GM23338 (cell line): Measurements from ENCODE around the gene SETBP1. TPM values are rescaled to one million over a fixed set of nuclear protein-coding genes. Genes with fewer than 3 reads are reported as not detected.

Experiments
- ATAC-seq: fragments of 200-7000 bp; cut with Tn5 transposase; 3 replicates; pipeline ENCODE4 v1.9.1; 2020
- DNase-seq: peaks from one replicate; pipeline ENCODE4 v3.0.0-alpha.2; 2015; ENCODE audit warnings: low spot score
- H2AFZ ChIP-seq: fragments of 200-600 bp; sonication (generic); 2 replicates; pipeline ENCODE4 v1.8.0; 2016; ENCODE audit warnings: antibody characterized with exemption, mild to moderate bottlenecking, moderate library complexity
- H3F3A ChIP-seq: fragments of 200-600 bp; sonication (generic); replicated peaks from 2 replicates; pipeline ENCODE4 v1.8.0; 2017; ENCODE audit warnings: antibody characterized with exemption, mixed run types, low read depth
- H3K27ac ChIP-seq: fragments of 200-600 bp; sonication (generic); 2 replicates; pipeline ENCODE4 v1.6.1; 2016; ENCODE audit warnings: low read depth
- H3K27me3 ChIP-seq: fragments of 200-600 bp; sonication (generic); 2 replicates; pipeline ENCODE4 v1.8.0; 2016; ENCODE audit warnings: mild to moderate bottlenecking, mixed run types, moderate library complexity; ENCODE audit not compliant: insufficient read depth
- H3K36me3 ChIP-seq: fragments of 200-600 bp; sonication (generic); 2 replicates; pipeline ENCODE4 v1.8.0; 2016; ENCODE audit warnings: mild to moderate bottlenecking; ENCODE audit not compliant: insufficient read depth
- H3K4me1 ChIP-seq: fragments of 200-600 bp; sonication (generic); 2 replicates; pipeline ENCODE4 v1.8.0; 2016; ENCODE audit warnings: mild to moderate bottlenecking, moderate library complexity; ENCODE audit not compliant: insufficient read depth
- H3K4me2 ChIP-seq: fragments of 200-600 bp; sonication (generic); 2 replicates; pipeline ENCODE4 v1.7.1; 2017; ENCODE audit warnings: mixed run types
- H3K4me3 ChIP-seq: fragments of 200-600 bp; sonication (generic); 2 replicates; pipeline ENCODE4 v1.6.1; 2016; ENCODE audit warnings: mixed run types
- H3K79me2 ChIP-seq: fragments of 200-600 bp; sonication (generic); replicated peaks from 2 replicates; pipeline ENCODE4 v1.8.0; 2017; ENCODE audit warnings: mild to moderate bottlenecking; ENCODE audit not compliant: insufficient read depth
- H3K9me2 ChIP-seq: fragments of 200-600 bp; sonication (generic); 2 replicates; pipeline ENCODE4 v1.8.0; 2017; ENCODE audit not compliant: insufficient read depth
- H4K20me1 ChIP-seq: fragments of 200-600 bp; sonication (generic); replicated peaks from 2 replicates; pipeline ENCODE4 v1.8.0; 2017; ENCODE audit warnings: mild to moderate bottlenecking; ENCODE audit not compliant: insufficient read depth
- H3K27ac Mint-ChIP-seq: 2 replicates; pipeline ENCODE4 v1.8.0; 2020; ENCODE audit warnings: inconsistent platforms, mild to moderate bottlenecking, moderate library complexity, mixed read lengths
- H3K27me3 Mint-ChIP-seq: 3 replicates; pipeline ENCODE4 v1.8.0; 2022; ENCODE audit warnings: low read depth, mild to moderate bottlenecking, moderate library complexity, mixed read lengths, inconsistent platforms; ENCODE audit not compliant: insufficient read depth, poor library complexity
- H3K36me3 Mint-ChIP-seq: 3 replicates; pipeline ENCODE4 v1.8.0; 2021; ENCODE audit warnings: low read depth, mild to moderate bottlenecking, inconsistent platforms, moderate library complexity, mixed read lengths
- H3K4me1 Mint-ChIP-seq: 3 replicates; pipeline ENCODE4 v1.8.0; 2020; ENCODE audit warnings: mild to moderate bottlenecking, inconsistent platforms, mixed read lengths
- H3K4me3 Mint-ChIP-seq: 3 replicates; pipeline ENCODE4 v1.8.0; 2021; ENCODE audit warnings: moderate library complexity, mild to moderate bottlenecking, inconsistent platforms, mixed read lengths
- H3K9me3 Mint-ChIP-seq: 3 replicates; pipeline ENCODE4 v1.8.0; 2020; ENCODE audit warnings: moderate library complexity, mild to moderate bottlenecking, inconsistent platforms, mixed read lengths
- CREB1 ChIP-seq: fragments of 250-450 bp; sonication (Bioruptor Pico); IDR thresholded peaks from 2 replicates; pipeline ENCODE4 v1.5.0; 2020; ENCODE audit warnings: low read depth, mild to moderate bottlenecking, moderate library complexity
- CTCF ChIP-seq, 2 experiments: fragments of 200-600 bp in 1 of 2; sonication (generic) in 1 of 2; conservative IDR thresholded peaks; 2 replicates each; pipeline versions ENCODE4 v1.5.1 to v1.6.1; 2016 to 2017; ENCODE audit warnings: antibody characterized with exemption in 2 of 2, low read depth in 2 of 2, mild to moderate bottlenecking in 2 of 2, moderate library complexity in 1 of 2
- ETS1 ChIP-seq: IDR thresholded peaks from 2 replicates; pipeline ENCODE4 v1.6.1; 2016; ENCODE audit warnings: antibody characterized with exemption
- EZH2 ChIP-seq: fragments of 200-600 bp; sonication (generic); IDR thresholded peaks from one replicate; pipeline ENCODE4 v1.8.0; 2017; ENCODE audit warnings: antibody characterized with exemption, mild to moderate bottlenecking, low read depth; ENCODE audit not compliant: unreplicated experiment
- EZH2phosphoT487 ChIP-seq: fragments of 200-600 bp; sonication (generic); IDR thresholded peaks from one replicate; pipeline ENCODE4 v1.8.1; 2018; ENCODE audit warnings: antibody characterized with exemption; ENCODE audit not compliant: unreplicated experiment
- JUNB ChIP-seq: IDR thresholded peaks from one replicate; pipeline ENCODE4 v1.6.1; 2016; ENCODE audit warnings: antibody characterized with exemption; ENCODE audit not compliant: unreplicated experiment
- NANOG ChIP-seq: IDR thresholded peaks from 2 replicates; pipeline ENCODE4 v1.6.1; 2016; ENCODE audit warnings: antibody characterized with exemption, borderline replicate concordance
- POLR2AphosphoS5 ChIP-seq: IDR thresholded peaks from 2 replicates; pipeline ENCODE4 v1.6.1; 2016; ENCODE audit warnings: antibody characterized with exemption, low read depth
- REST ChIP-seq: IDR thresholded peaks from one replicate; pipeline ENCODE4 v1.6.1; 2018; ENCODE audit warnings: antibody characterized with exemption; ENCODE audit not compliant: unreplicated experiment
- ZNF114 ChIP-seq: fragments of 250-450 bp; sonication (Bioruptor Pico); IDR thresholded peaks from 2 replicates; pipeline ENCODE4 v1.5.0; 2020; ENCODE audit warnings: mild to moderate bottlenecking, moderate library complexity
- ZNF331 ChIP-seq: fragments of 250-450 bp; sonication (Bioruptor Pico); IDR thresholded peaks from 2 replicates; pipeline ENCODE4 v1.5.0; 2020; ENCODE audit warnings: low read depth, mild to moderate bottlenecking, moderate library complexity
- ZNF462 ChIP-seq: fragments of 250-450 bp; sonication (Bioruptor Pico); IDR thresholded peaks from 2 replicates; pipeline ENCODE4 v1.5.0; 2020; ENCODE audit warnings: mild to moderate bottlenecking, moderate library complexity
- polyA plus RNA-seq: library from polyadenylated mRNA; unstranded; fragments of >200 nt; fragmentation: Nextera tagmentation; extraction: Ambion mirVana; gene quantifications from 2 replicates; pipeline ENCODE4 v1.2.1, GENCODE V29; 2016
- total RNA-seq: library from RNA; depleted of rRNA; stranded (reverse); fragments of >200 nt; shearing (Covaris generic); gene quantifications from 2 replicates; pipeline ENCODE4 v1.2.3, GENCODE V29; 2014

SETBP1 gene
- total and polyA plus RNA-seq, 2 experiments from 2014 or later, result 1.6 to 5.5 TPM

DNA sequence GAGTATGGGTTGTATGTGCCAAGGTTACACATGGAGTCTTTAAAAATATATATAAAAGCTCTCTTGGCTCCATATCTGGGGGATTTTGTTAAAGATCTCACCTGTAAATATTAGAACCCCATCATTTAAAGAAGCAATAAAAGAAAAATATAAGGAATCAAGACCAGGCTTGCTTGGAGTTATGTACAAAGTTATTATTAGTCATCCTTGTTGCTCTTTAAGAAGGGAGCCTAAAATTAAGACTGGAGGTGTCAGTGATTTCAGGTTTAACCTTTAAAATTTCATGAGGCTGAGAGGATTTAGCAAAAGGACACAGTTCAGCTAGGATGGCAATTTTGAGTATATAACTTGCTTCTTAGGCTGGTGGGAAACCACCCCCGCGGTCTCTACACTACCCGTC, 181.4 kb downstream of the SETBP1 start (continued):
- TF ChIP-seq CTCF (conservative IDR thresholded peaks at IDR 0.05; ENCODE audit: low read depth in 2 of 2) (no peak), EZH2phosphoT487 (no peak)

- no peaks in the 10 kb centered on the region for H3K36me3 Mint-ChIP-seq
- DNase-seq, result no peak
- no peak overlapping the region for H3K4me3 Mint-ChIP-seq
- H3K4me1 Mint-ChIP-seq, result peaks cover 22% of the 10 kb centered on the region
- Histone ChIP-seq H3K9me2 (no peaks in the 10 kb centered on the region), H3K4me2 (no peak overlapping the region), H4K20me1 (no peaks in the 10 kb centered on the region), H3F3A (no peaks in the 10 kb centered on the region), H3K27me3 (no peaks in the 10 kb centered on the region), H3K79me2 (no peaks in the 10 kb centered on the region), H3K27ac (no peak overlapping the region), H3K4me1 (0 out of 2 replicates have a peak, but pooled peaks cover 2% of the 10 kb centered on the region), H2AFZ (no peak overlapping the region), H3K36me3 (no peaks in the 10 kb centered on the region), H3K4me3 (no peak overlapping the region)
- no peak overlapping the region for H3K27ac Mint-ChIP-seq
- H3K9me3 Mint-ChIP-seq, result no peaks in the 10 kb centered on the region
- no peak for ATAC-seq
- H3K27me3 Mint-ChIP-seq, result peaks cover 10% of the 10 kb centered on the region
- no peak for TF ChIP-seq ETS1
- no peak for TF ChIP-seq ZNF462
- TF ChIP-seq EZH2, result no peak
- no peak for TF ChIP-seq POLR2AphosphoS5
- TF ChIP-seq ZNF114, result no peak
- no peak for TF ChIP-seq REST
- TF ChIP-seq ZNF331 (CRISPR knock-in tag), result no peak
- TF ChIP-seq CREB1 (CRISPR knock-in tag), result no peak
- TF ChIP-seq NANOG, result no peak
- no peak for TF ChIP-seq EZH2phosphoT487
- TF ChIP-seq JUNB, result no peak
Measured at GRCh38 chr18:44866103-44866502, 185.4 kb downstream of the SETBP1 start.
